PC-9 (cell line): ENCODE measurements around the gene MSANTD1. TPM values are rescaled to one million over a fixed set of nuclear protein-coding genes. Genes with fewer than 3 reads are reported as not detected.

Source experiments
- BruUV-seq: library from RNA; stranded (reverse); fragments of 400-500 nt; replicated peaks from 2 replicates; lab custom pipeline; 2021; lab: Mats Ljungman, UMichigan
- CTCF ChIA-PET: fragments of 300-600 bp; sonication (Branson Sonifier 250); formaldehyde crosslinking; loops from one replicate; lab custom pipeline; 2022; ENCODE audit warnings: antibody characterized with exemption; lab: Charles Lee
- POLR2A ChIA-PET: fragments of 300-600 bp; sonication (Branson Sonifier 250); formaldehyde crosslinking; loops from one replicate; lab custom pipeline; 2022; ENCODE audit warnings: antibody characterized with exemption; ENCODE audit not compliant: unreplicated experiment; lab: Charles Lee
- DNase-seq, 2 experiments: peaks; one replicate each; pipeline versions ENCODE4 v3.0.0 to v3.0.0-alpha.2; 2015 to 2022; ENCODE audit warnings: mixed read lengths in 1 of 2
- H2AFZ ChIP-seq: fragments of 200-600 bp; sonication (generic); 2 replicates; pipeline ENCODE4 v1.8.1; 2017; ENCODE audit warnings: antibody characterized with exemption
- H3F3A ChIP-seq: fragments of 200-600 bp; sonication (generic); 2 replicates; pipeline ENCODE4 v1.8.1; 2017; ENCODE audit warnings: antibody characterized with exemption, mild to moderate bottlenecking, low read depth; ENCODE audit not compliant: insufficient read depth
- H3K27ac ChIP-seq: fragments of 200-600 bp; sonication (generic); 2 replicates; pipeline ENCODE4 v1.6.1; 2016; ENCODE audit warnings: mixed run types
- H3K27me3 ChIP-seq: fragments of 200-600 bp; sonication (generic); 2 replicates; pipeline ENCODE4 v1.6.1; 2016; ENCODE audit warnings: low read depth, mixed run types; ENCODE audit not compliant: insufficient read depth
- H3K36me3 ChIP-seq: fragments of 200-600 bp; sonication (generic); 2 replicates; pipeline ENCODE4 v1.6.1; 2016; ENCODE audit warnings: low read depth, mixed run types
- H3K4me1 ChIP-seq: fragments of 200-600 bp; sonication (generic); replicated peaks from 2 replicates; pipeline ENCODE4 v1.6.1; 2016; ENCODE audit warnings: mixed run types; ENCODE audit not compliant: insufficient read depth
- H3K4me2 ChIP-seq: fragments of 200-600 bp; sonication (generic); 2 replicates; pipeline ENCODE4 v1.6.1; 2017; ENCODE audit warnings: mixed run types
- H3K4me3 ChIP-seq: fragments of 200-600 bp; sonication (generic); 2 replicates; pipeline ENCODE4 v1.6.1; 2016; ENCODE audit warnings: mixed run types
- H3K79me2 ChIP-seq: fragments of 200-600 bp; sonication (generic); 2 replicates; pipeline ENCODE4 v1.6.1; 2017; ENCODE audit warnings: low read depth, mixed run types
- H3K9me2 ChIP-seq: fragments of 200-600 bp; sonication (generic); 2 replicates; pipeline ENCODE4 v1.8.1; 2017; ENCODE audit warnings: mild to moderate bottlenecking; ENCODE audit not compliant: insufficient read depth
- H3K9me3 ChIP-seq: fragments of 200-600 bp; sonication (generic); 2 replicates; pipeline ENCODE4 v1.8.1; 2016; ENCODE audit warnings: low read depth; ENCODE audit not compliant: insufficient read depth
- H4K20me1 ChIP-seq: fragments of 200-600 bp; sonication (generic); 2 replicates; pipeline ENCODE4 v1.8.1; 2017; ENCODE audit not compliant: insufficient read depth
- EZH2 ChIP-seq: fragments of 200-600 bp; sonication (generic); IDR thresholded peaks from 2 replicates; pipeline ENCODE4 v1.8.0; 2017; ENCODE audit warnings: antibody characterized with exemption, low read depth
- intact Hi-C: fragments of 100-400 bp; cut with micrococcal nuclease; formaldehyde crosslinking; loops from one replicate; pipeline ENCODE4 v1.10.0; 2022; ENCODE audit not compliant: unreplicated experiment
- total RNA-seq: library from RNA; stranded (reverse); gene quantifications from 2 replicates; pipeline ENCODE4 v1.2.3, GENCODE V29; 2021
- TF ChIP-seq, protein P1 (sequence below): fragments of 200-600 bp; sonication (generic); conservative IDR thresholded peaks from 2 replicates; pipeline ENCODE4 v1.6.1; 2017; ENCODE audit warnings: mixed run types, antibody characterized with exemption, mild to moderate bottlenecking, moderate library complexity

Gene MSANTD1
- total RNA-seq, 1 experiment from 2014 or later = 3.1 TPM

DNA sequence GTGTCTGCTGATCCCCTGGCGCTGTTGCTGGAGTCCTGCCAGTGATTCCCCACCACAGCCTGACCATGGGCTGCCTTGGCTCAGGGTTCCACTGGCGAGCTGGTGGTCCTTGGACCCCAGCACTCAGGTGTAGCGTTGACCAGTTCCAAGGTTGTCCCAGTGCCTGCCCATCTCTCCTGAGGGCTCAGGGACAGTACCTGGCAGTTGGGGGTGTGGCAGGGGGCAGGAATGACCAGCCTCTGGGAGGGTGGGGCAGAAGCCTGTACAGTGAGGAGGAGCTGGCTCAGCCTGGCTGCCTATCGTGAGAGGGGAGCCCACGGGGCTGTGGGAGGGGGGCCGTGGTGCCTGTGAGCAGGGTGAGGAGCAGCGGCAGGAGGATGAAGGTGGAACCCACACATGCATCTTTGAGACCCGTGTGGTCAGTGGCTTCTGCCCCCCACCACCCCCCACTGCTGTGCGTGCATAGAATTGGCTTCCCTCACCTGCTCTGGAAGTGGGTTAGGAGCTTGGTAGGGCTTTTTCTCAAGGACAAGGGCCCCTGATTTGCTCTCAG, 12.6 kb upstream of the MSANTD1 start:
- H3K27me3 ChIP-seq = no peaks in the 10 kb centered on the region
- no peak overlapping the region for H3K4me2 ChIP-seq
- no peaks in the 10 kb centered on the region for H4K20me1 ChIP-seq
- no peak overlapping the region for H3K4me3 ChIP-seq
- no peaks in the 10 kb centered on the region for H3K79me2 ChIP-seq
- no peaks in the 10 kb centered on the region for H3K9me2 ChIP-seq
- no peak for DNase-seq
- H3K36me3 ChIP-seq = no peaks in the 10 kb centered on the region
- H3K4me1 ChIP-seq = no peaks in the 10 kb centered on the region
- H2AFZ ChIP-seq = no peak overlapping the region
- no peak overlapping the region for H3K27ac ChIP-seq
- intact Hi-C loops = no loop called here
- ChIA-PET CTCF (no interaction called here), POLR2A (no interaction called here)
- no peaks in the 10 kb centered on the region for H3F3A ChIP-seq
- no TSS peak for BruUV-seq
- TF ChIP-seq, protein P1, sequence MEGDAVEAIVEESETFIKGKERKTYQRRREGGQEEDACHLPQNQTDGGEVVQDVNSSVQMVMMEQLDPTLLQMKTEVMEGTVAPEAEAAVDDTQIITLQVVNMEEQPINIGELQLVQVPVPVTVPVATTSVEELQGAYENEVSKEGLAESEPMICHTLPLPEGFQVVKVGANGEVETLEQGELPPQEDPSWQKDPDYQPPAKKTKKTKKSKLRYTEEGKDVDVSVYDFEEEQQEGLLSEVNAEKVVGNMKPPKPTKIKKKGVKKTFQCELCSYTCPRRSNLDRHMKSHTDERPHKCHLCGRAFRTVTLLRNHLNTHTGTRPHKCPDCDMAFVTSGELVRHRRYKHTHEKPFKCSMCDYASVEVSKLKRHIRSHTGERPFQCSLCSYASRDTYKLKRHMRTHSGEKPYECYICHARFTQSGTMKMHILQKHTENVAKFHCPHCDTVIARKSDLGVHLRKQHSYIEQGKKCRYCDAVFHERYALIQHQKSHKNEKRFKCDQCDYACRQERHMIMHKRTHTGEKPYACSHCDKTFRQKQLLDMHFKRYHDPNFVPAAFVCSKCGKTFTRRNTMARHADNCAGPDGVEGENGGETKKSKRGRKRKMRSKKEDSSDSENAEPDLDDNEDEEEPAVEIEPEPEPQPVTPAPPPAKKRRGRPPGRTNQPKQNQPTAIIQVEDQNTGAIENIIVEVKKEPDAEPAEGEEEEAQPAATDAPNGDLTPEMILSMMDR = no peak
- no peak for TF ChIP-seq EZH2
- no peaks in the 10 kb centered on the region for H3K9me3 ChIP-seq

DNA sequence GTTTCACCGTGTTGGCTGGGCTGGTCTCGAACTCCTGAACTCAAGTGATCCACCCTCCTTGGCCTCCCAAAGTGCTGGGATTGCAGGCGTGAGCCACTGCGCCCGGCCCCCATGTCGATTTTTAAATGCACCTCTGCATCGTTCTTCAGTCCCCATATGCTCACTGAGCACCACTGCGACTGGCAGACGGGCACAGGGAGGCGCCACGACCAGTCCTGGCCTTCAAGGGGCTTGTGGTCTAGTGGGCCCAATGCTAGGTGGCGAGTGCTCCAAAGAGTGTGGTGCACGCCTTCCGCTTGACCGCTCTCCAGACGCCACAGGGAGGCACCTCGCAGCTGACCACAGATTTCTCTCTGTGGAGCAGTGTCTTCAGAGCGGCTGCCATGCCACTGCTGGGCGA, 11.7 kb upstream of the MSANTD1 start:
- Histone ChIP-seq H3K27ac (no peak overlapping the region), H2AFZ (no peak overlapping the region), H3K4me1 (no peaks in the 10 kb centered on the region), H3K4me2 (no peak overlapping the region), H3K36me3 (no peaks in the 10 kb centered on the region), H3K27me3 (no peaks in the 10 kb centered on the region), H3F3A (no peaks in the 10 kb centered on the region), H3K79me2 (no peaks in the 10 kb centered on the region), H4K20me1 (no peaks in the 10 kb centered on the region), H3K9me2 (no peaks in the 10 kb centered on the region), H3K9me3 (no peaks in the 10 kb centered on the region), H3K4me3 (no peak overlapping the region)
- ChIA-PET CTCF (no interaction called here), POLR2A (no interaction called here)
- no peak for TF ChIP-seq EZH2
- TF ChIP-seq, protein P1 = no peak
- no TSS peak for BruUV-seq
- DNase-seq = no peak
- intact Hi-C loops = no loop called here

DNA sequence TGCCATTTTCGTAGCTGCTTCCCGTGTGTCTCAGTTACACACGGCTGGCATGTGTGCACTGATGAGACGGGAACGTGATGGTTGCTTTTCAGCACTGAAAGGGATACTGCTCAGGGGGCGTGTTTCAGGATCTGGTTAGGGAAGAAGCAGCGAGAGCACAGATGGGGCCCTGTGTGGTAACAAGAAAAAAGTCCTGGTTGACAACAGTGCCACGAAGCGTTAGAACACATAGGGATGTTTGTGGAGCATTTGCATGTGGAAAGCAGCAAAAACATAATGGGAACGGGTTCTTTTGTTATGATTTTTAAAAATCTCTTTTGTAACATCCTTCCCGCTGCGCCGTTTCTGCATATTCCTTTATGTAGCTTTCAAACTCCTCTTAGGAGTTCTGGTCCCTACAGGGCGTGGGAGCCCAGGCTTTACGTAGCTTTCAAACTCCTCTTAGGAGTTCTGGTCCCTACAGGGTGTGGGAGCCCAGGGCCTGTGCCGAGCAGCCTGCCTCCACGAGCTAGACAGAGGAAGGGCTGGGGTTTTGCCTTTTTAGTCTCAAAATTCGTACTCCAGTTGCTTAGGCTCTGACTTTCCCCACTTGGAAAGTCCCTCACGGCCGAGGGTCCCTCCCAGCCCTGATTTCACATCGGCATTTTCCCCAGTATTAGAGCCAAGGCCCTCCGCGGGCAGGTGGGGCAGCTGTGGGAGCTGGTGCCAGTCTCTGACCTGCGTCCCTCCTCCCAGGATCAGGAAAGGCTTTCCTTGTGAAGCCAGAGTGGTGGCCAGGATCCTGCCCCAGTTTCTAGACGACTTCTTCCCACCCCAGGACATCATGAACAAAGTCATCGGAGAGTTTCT, 11.0 kb upstream of the MSANTD1 start:
- ChIA-PET CTCF (no interaction called here), POLR2A (no interaction called here)
- TF ChIP-seq, protein P1 = no peak
- TF ChIP-seq EZH2 = no peak
- no peaks in the 10 kb centered on the region for H3K27me3 ChIP-seq
- no peaks in the 10 kb centered on the region for H3K36me3 ChIP-seq
- no peaks in the 10 kb centered on the region for H3K9me2 ChIP-seq
- H3K4me1 ChIP-seq = no peaks in the 10 kb centered on the region
- no peak for DNase-seq
- H2AFZ ChIP-seq = no peak overlapping the region
- no peak overlapping the region for H3K4me2 ChIP-seq
- no peak overlapping the region for H3K4me3 ChIP-seq
- H4K20me1 ChIP-seq = no peaks in the 10 kb centered on the region
- intact Hi-C loops = no loop called here
- BruUV-seq = no TSS peak
- H3K79me2 ChIP-seq = no peaks in the 10 kb centered on the region
- no peaks in the 10 kb centered on the region for H3K9me3 ChIP-seq
- no peaks in the 10 kb centered on the region for H3F3A ChIP-seq
- no peak overlapping the region for H3K27ac ChIP-seq
